K562 (cell line): ENCODE results near the gene CTRL. TPM values are rescaled to one million over a fixed set of nuclear protein-coding genes. Genes with fewer than 3 reads are reported as not detected.
A peak's percentile ranks its signal among the peaks of the same experiment; 100 is the strongest.

Source experiments
- ATAC-seq: fragments of 200-7000 bp; cut with Tn5 transposase; 3 replicates; pipeline ENCODE4 v1.9.1; 2020; ENCODE audit warnings: moderate library complexity
- BruUV-seq: library from RNA; stranded (reverse); fragments of 400-500 nt; replicated peaks from 2 replicates; lab custom pipeline; 2021; lab: Mats Ljungman, UMichigan
- CTCF ChIA-PET: fragments of 300-600 bp; formaldehyde crosslinking; extraction: SDS; loops from one replicate; lab custom pipeline; 2021; ENCODE audit warnings: low intra/inter-chr PET ratio; lab: Yijun Ruan, JAX
- POLR2A ChIA-PET: fragments of 300-600, 350-650 bp; sonication (Branson Sonifier 250); formaldehyde crosslinking; extraction: SDS; loops from one replicate; lab custom pipeline; 2021; ENCODE audit warnings: antibody characterized with exemption, inconsistent platforms; lab: Yijun Ruan, JAX
- DNase-seq, 4 experiments: peaks; one replicate each; pipeline versions ENCODE4 v3.0.0 to v3.0.0-alpha.2; 2011 to 2018; ENCODE audit warnings: low spot score in 3 of 4, mixed read lengths in 3 of 4; ENCODE audit errors: extremely low read depth in 1 of 4
- FAIRE-seq: peaks from 2 replicates; lab custom pipeline; 2011; peaks lifted over from hg19 to GRCh38; lab: Jason Lieb, UNC
- H2AFZ ChIP-seq: 2 replicates; pipeline ENCODE4 v1.6.0; 2011; ENCODE audit warnings: low read depth, low read length, control low read depth, inconsistent platforms
- H3K27ac ChIP-seq: fragments of 200-600 bp; 3 replicates; pipeline ENCODE4 v1.8.0; 2011; ENCODE audit warnings: low read depth, mild to moderate bottlenecking, control low read depth, inconsistent platforms, low read length, moderate library complexity, mixed read lengths; ENCODE audit errors: extremely low read depth
- H3K27me3 ChIP-seq, 2 experiments: fragments of 300-600 bp in 1 of 2; 2 replicates in 1 of 2; 3 replicates in 1 of 2; pipeline versions ENCODE4 v1.6.0 to v1.8.0; 2011; ENCODE audit warnings: inconsistent platforms in 2 of 2, low read length in 2 of 2, mild to moderate bottlenecking in 1 of 2, mixed read lengths in 1 of 2, moderate library complexity in 1 of 2; ENCODE audit not compliant: control insufficient read depth in 2 of 2, insufficient read depth in 2 of 2
- H3K36me3 ChIP-seq: fragments of 300-600 bp; 3 replicates; pipeline ENCODE4 v1.8.0; 2011; ENCODE audit warnings: mild to moderate bottlenecking, low read length, inconsistent platforms; ENCODE audit not compliant: control insufficient read depth, insufficient read depth
- H3K4me1 ChIP-seq, 2 experiments: fragments of 200-600 bp in 1 of 2; replicated peaks in 1 of 2; 2 replicates in 1 of 2; 3 replicates in 1 of 2; pipeline versions ENCODE4 v1.5.1 to v1.8.0; 2011; ENCODE audit warnings: inconsistent platforms in 2 of 2, low read length in 2 of 2, mild to moderate bottlenecking in 1 of 2, mixed read lengths in 1 of 2, moderate library complexity in 1 of 2; ENCODE audit not compliant: control insufficient read depth in 2 of 2, insufficient read depth in 2 of 2
- H3K4me2 ChIP-seq: 2 replicates; pipeline ENCODE4 v1.6.1; 2011; ENCODE audit warnings: low read length, control low read depth, inconsistent platforms, mixed read lengths; ENCODE audit not compliant: insufficient read depth
- H3K4me3 ChIP-seq: fragments of 200-600 bp; sonication (generic), shearing (Covaris generic); 2 replicates; pipeline ENCODE4 v1.5.1; 2016; ENCODE audit warnings: control low read depth, inconsistent platforms
- H3K79me2 ChIP-seq: fragments of 200-600 bp; 3 replicates; pipeline ENCODE4 v1.8.0; 2011; ENCODE audit warnings: low read length, inconsistent platforms; ENCODE audit not compliant: control insufficient read depth, insufficient read depth
- H3K9ac ChIP-seq, 2 experiments: 2 replicates each; pipeline versions ENCODE4 v1.6.0 to v1.6.1; 2011; ENCODE audit warnings: low read depth in 2 of 2, low read length in 2 of 2, control low read depth in 1 of 2, inconsistent platforms in 1 of 2, mild to moderate bottlenecking in 1 of 2, mixed read lengths in 1 of 2; ENCODE audit not compliant: insufficient read depth in 1 of 2
- H3K9me1 ChIP-seq: one replicate; pipeline ENCODE4 v1.6.0; 2011; ENCODE audit warnings: inconsistent platforms, mild to moderate bottlenecking, low read length, moderate library complexity; ENCODE audit not compliant: control insufficient read depth, insufficient read depth
- H3K9me3 ChIP-seq: replicated peaks from 2 replicates; pipeline ENCODE4 v1.5.1; 2011; ENCODE audit warnings: low read depth, low read length, inconsistent platforms; ENCODE audit not compliant: control insufficient read depth, insufficient read depth
- H4K20me1 ChIP-seq: replicated peaks from 2 replicates; pipeline ENCODE4 v1.6.1; 2011; ENCODE audit warnings: low read length, inconsistent platforms, mixed read lengths; ENCODE audit not compliant: control insufficient read depth, insufficient read depth
- HDAC1 ChIP-seq, 2 experiments: fragments of 450-650 bp; IDR thresholded peaks; 2 replicates each; pipeline ENCODE4 v1.6.1; 2016 to 2017; ENCODE audit warnings: inconsistent platforms in 1 of 2, mild to moderate bottlenecking in 1 of 2, moderate library complexity in 1 of 2
- KDM1A ChIP-seq, 2 experiments: fragments of 450-650 bp; IDR thresholded peaks; 2 replicates each; pipeline ENCODE4 v1.6.1; 2016; ENCODE audit warnings: mild to moderate bottlenecking in 2 of 2
- MEIS2 ChIP-seq: fragments of 450-650 bp; IDR thresholded peaks from 2 replicates; pipeline ENCODE4 v1.6.1; 2014; ENCODE audit warnings: mild to moderate bottlenecking; ENCODE audit not compliant: partially characterized antibody
- POLR2AphosphoS2 ChIP-seq: IDR thresholded peaks from 2 replicates; pipeline ENCODE4 v1.6.1; 2012; ENCODE audit warnings: low read length, improper control_type of control experiment
- SMAD4 ChIP-seq: fragments of 250-450 bp; sonication (Bioruptor Pico); conservative IDR thresholded peaks from 2 replicates; pipeline ENCODE4 v1.8.0; 2021; ENCODE audit warnings: inconsistent platforms, mild to moderate bottlenecking, moderate library complexity
- SUPT5H ChIP-seq: fragments of 450-650 bp; IDR thresholded peaks from 2 replicates; pipeline ENCODE4 v1.6.1; 2016
- ZNF23 ChIP-seq: fragments of 250-450 bp; sonication (Bioruptor Pico); IDR thresholded peaks from 2 replicates; pipeline ENCODE4 v1.4.0; 2020; ENCODE audit warnings: mild to moderate bottlenecking
- ZNF707 ChIP-seq: fragments of 250-450 bp; sonication (Bioruptor Pico); conservative IDR thresholded peaks from 2 replicates; pipeline ENCODE4 v1.8.0; 2022; ENCODE audit warnings: inconsistent platforms, mild to moderate bottlenecking, moderate library complexity
- ZNF75A ChIP-seq: fragments of 450-650 bp; formaldehyde crosslinking; IDR thresholded peaks from 2 replicates; pipeline ENCODE4 v1.4.0; 2020; ENCODE audit warnings: mild to moderate bottlenecking
- WGBS: fragments of 100-300 bp; shearing (Covaris generic); methylation state at CpG from one replicate; pipeline ENCODE4 v1.1.6; 2016; ENCODE audit warnings: low coverage, mixed read lengths; ENCODE audit not compliant: insufficient coverage; ENCODE audit errors: missing lambda C conversion rate; 5-methylcytosine and 5-hydroxymethylcytosine counted together
- in situ Hi-C: fragments of 300-500 bp; cut with MboI; formaldehyde crosslinking; loops from 4 replicates; pipeline ENCODE4 v1.15.0; 2018; ENCODE audit warnings: inconsistent platforms, mixed read lengths
- intact Hi-C: fragments of 100-400 bp; cut with micrococcal nuclease; formaldehyde crosslinking; loops from 2 replicates; pipeline ENCODE4 v1.14.2; 2022
- polyA plus RNA-seq, 8 experiments: library from polyadenylated mRNA; depleted of rRNA in 4 of 8; stranded (reverse) in 5 of 8; unstranded in 3 of 8; fragments of >200 nt; fragmentation: Nextera tagmentation in 2 of 8; fragmentation: Illumina TruSeq in 1 of 8; extraction: Ambion mirVana in 2 of 8; extraction: Trizol in 1 of 8; gene quantifications; 2 replicates each; pipeline versions ENCODE4 v1.2.1 to v1.2.3, GENCODE V29; 2011 to 2014; ENCODE audit warnings: inconsistent platforms in 1 of 8, missing spikeins in 1 of 8
- total RNA-seq, 7 experiments: library from RNA; depleted of rRNA in 6 of 7; stranded (reverse); fragments of >200 nt in 6 of 7; fragmentation: Illumina TruSeq in 2 of 7; extraction: Trizol in 2 of 7; gene quantifications; 2 replicates each; pipeline versions ENCODE4 v1.2.1 to v1.2.3, GENCODE V29; 2011 to 2021; ENCODE audit warnings: low replicate concordance in 1 of 7
- TF ChIP-seq, protein P1 (sequence below): sonication (generic); formaldehyde crosslinking; IDR thresholded peaks from 2 replicates; pipeline ENCODE4 v1.9.0; 2022; ENCODE audit warnings: mild to moderate bottlenecking, missing genetic modification reagents
- TF ChIP-seq, protein P2 (sequence below), 2 experiments: fragments of 450-650 bp; conservative IDR thresholded peaks; 2 replicates each; pipeline ENCODE4 v1.6.1; 2017; ENCODE audit warnings: mild to moderate bottlenecking in 2 of 2, moderate library complexity in 2 of 2
- TF ChIP-seq, protein P3 (sequence below): sonication (generic); formaldehyde crosslinking; IDR thresholded peaks from 2 replicates; pipeline ENCODE4 v1.9.0; 2022; ENCODE audit warnings: mild to moderate bottlenecking, missing genetic modification reagents
- TF ChIP-seq, protein P4 (sequence below): fragments of 450-650 bp; IDR thresholded peaks from 2 replicates; pipeline ENCODE4 v1.6.1; 2016

CTRL gene
- total and polyA plus RNA-seq, 9 of the 15 experiments (the other 6 are each of a cell fraction or from before 2014, with no cell fraction given): 1.4 to 5.6 (median 2.5) TPM

DNA sequence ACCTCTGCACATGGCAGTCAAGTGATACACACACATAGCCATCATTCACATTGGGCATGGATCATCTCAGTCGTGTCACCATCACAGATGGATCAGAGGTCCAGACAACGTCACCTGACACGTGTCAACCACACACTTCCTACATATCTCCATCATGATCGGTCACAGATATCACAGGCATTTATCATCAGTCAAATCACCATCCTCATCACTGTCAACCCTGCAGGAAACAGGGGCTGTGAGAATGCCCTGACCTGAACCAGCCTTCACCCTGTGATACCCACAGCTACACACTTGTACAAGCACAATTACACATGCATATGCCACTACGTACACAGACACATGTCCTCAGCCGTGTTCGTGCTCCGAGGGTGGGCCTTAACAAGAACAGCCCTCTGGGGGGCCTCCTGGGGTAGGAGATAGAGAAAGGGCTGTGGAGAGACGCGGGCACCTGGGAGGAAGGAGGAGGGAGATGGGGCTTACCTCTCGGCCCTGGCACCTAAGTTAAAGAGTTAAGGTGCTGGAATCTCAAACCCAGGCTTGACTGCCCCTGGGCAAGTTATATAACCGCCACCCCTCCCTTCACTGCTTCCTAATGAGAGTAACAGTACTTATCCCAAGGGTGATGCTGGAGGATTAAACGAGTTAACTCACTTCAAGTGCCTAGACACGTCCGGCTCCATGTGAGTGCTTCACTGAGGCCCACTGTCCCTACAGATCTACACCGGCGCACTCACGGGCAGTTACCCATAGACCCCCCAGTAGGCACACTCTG, 35.7 kb upstream of the CTRL start:
- BruUV-seq: TSS peak; percentile 57
- intact Hi-C loops: no loop called here
- peaks cover 28% of the 10 kb centered on the region for H3K79me2 ChIP-seq
- H4K20me1 ChIP-seq: peaks cover 23% of the 10 kb centered on the region
- CTCF ChIA-PET: no interaction called here
- H3K9me3 ChIP-seq: no peaks in the 10 kb centered on the region
- H3K4me3 ChIP-seq: peak overlapping the region; percentile 84
- H3K4me1 ChIP-seq: peaks cover 23 to 49% of the 10 kb centered on the region in 2 experiments; a peak in 4 of 5 replicates
- H3K27ac ChIP-seq: peak overlapping the region; percentile 94
- POLR2A ChIA-PET: interaction anchor here (1.0 to 1.8 kb wide), 3 partner anchors 7 to 24 kb away, joined by 3 to 9 read pairs (median 5); partner anchors contain the start of gene LCAT
- H3K9me1 ChIP-seq: peaks cover 8% of the 10 kb centered on the region
- H3K27me3 ChIP-seq: no peaks in the 10 kb centered on the region
- ATAC-seq (peak; percentile 4), FAIRE-seq (peak; percentile 82), DNase-seq (peak in 1 of 4 experiments; percentile 40)
- peak overlapping the region; percentile 97 for H2AFZ ChIP-seq
- WGBS: 12% methylated on average over 18 of the region's 18 CpGs
- peak overlapping the region; percentile 98 for H3K4me2 ChIP-seq
- peak overlapping the region; percentile 94 to 97 for H3K9ac ChIP-seq
- in situ Hi-C loops: no loop called here
- H3K36me3 ChIP-seq: peaks cover 29% of the 10 kb centered on the region; the same call in 2 of the 3 replicates
- TF ChIP-seq POLR2AphosphoS2 (0 out of 2 replicates have a peak, but pooled peaks have one; percentile 42), SUPT5H (no peak), SMAD4 (CRISPR knock-in tag) (no peak), ZNF23 (CRISPR knock-in tag) (no peak), KDM1A (IDR thresholded peaks at IDR 0.05) (0 out of 4 replicates have a peak, but pooled peaks of 1 of the 2 experiments have one; percentile 45), MEIS2 (peak; percentile 19), ZNF75A (CRISPR knock-in tag) (no peak), HDAC1 (IDR thresholded peaks at IDR 0.05) (no peak), ZNF707 (CRISPR knock-in tag) (no peak)
- TF ChIP-seq, protein P1, sequence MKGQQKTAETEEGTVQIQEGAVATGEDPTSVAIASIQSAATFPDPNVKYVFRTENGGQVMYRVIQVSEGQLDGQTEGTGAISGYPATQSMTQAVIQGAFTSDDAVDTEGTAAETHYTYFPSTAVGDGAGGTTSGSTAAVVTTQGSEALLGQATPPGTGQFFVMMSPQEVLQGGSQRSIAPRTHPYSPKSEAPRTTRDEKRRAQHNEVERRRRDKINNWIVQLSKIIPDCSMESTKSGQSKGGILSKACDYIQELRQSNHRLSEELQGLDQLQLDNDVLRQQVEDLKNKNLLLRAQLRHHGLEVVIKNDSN: peak; percentile 30; the same call in 1 of the 2 replicates
- TF ChIP-seq, protein P2, sequence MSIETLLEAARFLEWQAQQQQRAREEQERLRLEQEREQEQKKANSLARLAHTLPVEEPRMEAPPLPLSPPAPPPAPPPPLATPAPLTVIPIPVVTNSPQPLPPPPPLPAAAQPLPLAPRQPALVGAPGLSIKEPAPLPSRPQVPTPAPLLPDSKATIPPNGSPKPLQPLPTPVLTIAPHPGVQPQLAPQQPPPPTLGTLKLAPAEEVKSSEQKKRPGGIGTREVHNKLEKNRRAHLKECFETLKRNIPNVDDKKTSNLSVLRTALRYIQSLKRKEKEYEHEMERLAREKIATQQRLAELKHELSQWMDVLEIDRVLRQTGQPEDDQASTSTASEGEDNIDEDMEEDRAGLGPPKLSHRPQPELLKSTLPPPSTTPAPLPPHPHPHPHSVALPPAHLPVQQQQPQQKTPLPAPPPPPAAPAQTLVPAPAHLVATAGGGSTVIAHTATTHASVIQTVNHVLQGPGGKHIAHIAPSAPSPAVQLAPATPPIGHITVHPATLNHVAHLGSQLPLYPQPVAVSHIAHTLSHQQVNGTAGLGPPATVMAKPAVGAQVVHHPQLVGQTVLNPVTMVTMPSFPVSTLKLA (conservative IDR thresholded peaks at IDR 0.05): peak in 1 of 2 experiments; percentile 15; a peak in 1 of 4 replicates
- TF ChIP-seq, protein P3, sequence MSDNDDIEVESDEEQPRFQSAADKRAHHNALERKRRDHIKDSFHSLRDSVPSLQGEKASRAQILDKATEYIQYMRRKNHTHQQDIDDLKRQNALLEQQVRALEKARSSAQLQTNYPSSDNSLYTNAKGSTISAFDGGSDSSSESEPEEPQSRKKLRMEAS (CRISPR knock-in tag): peak; percentile 37
- TF ChIP-seq, protein P4, sequence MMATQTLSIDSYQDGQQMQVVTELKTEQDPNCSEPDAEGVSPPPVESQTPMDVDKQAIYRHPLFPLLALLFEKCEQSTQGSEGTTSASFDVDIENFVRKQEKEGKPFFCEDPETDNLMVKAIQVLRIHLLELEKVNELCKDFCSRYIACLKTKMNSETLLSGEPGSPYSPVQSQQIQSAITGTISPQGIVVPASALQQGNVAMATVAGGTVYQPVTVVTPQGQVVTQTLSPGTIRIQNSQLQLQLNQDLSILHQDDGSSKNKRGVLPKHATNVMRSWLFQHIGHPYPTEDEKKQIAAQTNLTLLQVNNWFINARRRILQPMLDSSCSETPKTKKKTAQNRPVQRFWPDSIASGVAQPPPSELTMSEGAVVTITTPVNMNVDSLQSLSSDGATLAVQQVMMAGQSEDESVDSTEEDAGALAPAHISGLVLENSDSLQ: 0 out of 2 replicates have a peak, but pooled peaks have one; percentile 10
